ENCODE measurements around the gene RRP12.
"Not testable (repeated sequence)": the region's sequence is repeated elsewhere in the genome, so short reads cannot be mapped to it uniquely, and the experiment has no call there.

The RRP12 gene

GRCh38 chr10:97407211-97407951, 6.2 kb upstream of the RRP12 start:
- DNase-seq (ENCODE audit: low read depth): peak; percentile 82
- no peak overlapping the region for H3K4me3 ChIP-seq (ENCODE audit: control insufficient read depth, low read depth, low read length)
- TF ChIP-seq, protein P1, sequence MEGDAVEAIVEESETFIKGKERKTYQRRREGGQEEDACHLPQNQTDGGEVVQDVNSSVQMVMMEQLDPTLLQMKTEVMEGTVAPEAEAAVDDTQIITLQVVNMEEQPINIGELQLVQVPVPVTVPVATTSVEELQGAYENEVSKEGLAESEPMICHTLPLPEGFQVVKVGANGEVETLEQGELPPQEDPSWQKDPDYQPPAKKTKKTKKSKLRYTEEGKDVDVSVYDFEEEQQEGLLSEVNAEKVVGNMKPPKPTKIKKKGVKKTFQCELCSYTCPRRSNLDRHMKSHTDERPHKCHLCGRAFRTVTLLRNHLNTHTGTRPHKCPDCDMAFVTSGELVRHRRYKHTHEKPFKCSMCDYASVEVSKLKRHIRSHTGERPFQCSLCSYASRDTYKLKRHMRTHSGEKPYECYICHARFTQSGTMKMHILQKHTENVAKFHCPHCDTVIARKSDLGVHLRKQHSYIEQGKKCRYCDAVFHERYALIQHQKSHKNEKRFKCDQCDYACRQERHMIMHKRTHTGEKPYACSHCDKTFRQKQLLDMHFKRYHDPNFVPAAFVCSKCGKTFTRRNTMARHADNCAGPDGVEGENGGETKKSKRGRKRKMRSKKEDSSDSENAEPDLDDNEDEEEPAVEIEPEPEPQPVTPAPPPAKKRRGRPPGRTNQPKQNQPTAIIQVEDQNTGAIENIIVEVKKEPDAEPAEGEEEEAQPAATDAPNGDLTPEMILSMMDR (conservative IDR thresholded peaks at IDR 0.05; ENCODE audit: control insufficient read depth, insufficient read depth, low read depth, low read length): peak; percentile 67

DNA sequence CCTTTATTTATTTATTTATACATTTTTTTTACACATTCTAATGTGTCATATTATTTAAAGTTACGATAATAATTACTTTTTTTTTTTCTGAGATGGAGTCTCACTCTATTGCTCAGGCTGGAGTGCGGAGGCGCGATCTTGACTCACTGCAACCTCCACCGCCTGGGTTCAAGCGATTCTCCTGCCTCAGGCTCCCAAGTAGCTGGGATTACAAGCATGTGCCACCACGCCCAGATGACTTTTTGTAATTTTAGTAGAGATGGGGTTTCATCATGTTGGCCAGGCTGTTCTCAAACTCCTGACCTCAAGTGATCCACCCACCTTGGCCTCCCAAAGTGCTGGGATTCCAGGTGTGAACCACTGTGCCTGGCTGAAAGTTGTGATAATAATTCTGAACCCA, 5.3 kb upstream of the RRP12 start:
- not testable (repeated sequence) for H3K4me3 ChIP-seq (ENCODE audit: control insufficient read depth, low read depth, low read length); DNase-seq (ENCODE audit: low read depth)

GRCh38 chr10:97406064-97406463, 4.9 kb upstream of the RRP12 start:
- no peak overlapping the region for H3K4me3 ChIP-seq (ENCODE audit: control insufficient read depth, low read depth, low read length)
- DNase-seq (ENCODE audit: low read depth): no peak
- TF ChIP-seq, protein P1 (conservative IDR thresholded peaks at IDR 0.05; ENCODE audit: control insufficient read depth, insufficient read depth, low read depth, low read length): no peak

DNA sequence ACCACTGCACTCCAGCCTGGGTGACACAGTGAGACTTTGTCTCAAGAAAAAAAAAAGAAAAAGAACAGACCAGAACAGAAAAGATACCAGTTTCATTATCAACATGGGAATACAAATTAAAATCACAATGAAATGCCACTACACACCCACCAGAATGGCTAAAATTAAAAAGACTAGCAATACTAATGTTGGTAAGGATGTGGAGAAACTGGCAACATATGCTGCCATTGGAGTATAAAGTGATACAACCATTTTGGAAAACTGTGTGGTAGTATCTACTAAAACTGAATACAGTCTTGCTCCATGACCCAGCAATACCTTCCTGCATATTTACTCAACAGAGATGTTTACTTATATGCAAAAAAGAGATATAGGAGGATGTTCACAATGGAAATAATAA, 2.9 kb upstream of the RRP12 start:
- TF ChIP-seq, protein P1 (conservative IDR thresholded peaks at IDR 0.05; ENCODE audit: control insufficient read depth, insufficient read depth, low read depth, low read length): no peak
- H3K4me3 ChIP-seq (ENCODE audit: control insufficient read depth, low read depth, low read length): no peak overlapping the region
- no peak for DNase-seq (ENCODE audit: low read depth)

GRCh38 chr10:97401455-97401919, 347 bp upstream of the RRP12 start:
- no peak for DNase-seq (ENCODE audit: low read depth)
- H3K4me3 ChIP-seq (ENCODE audit: control insufficient read depth, low read depth, low read length): peak overlapping the region; percentile 93
- TF ChIP-seq, protein P1 (conservative IDR thresholded peaks at IDR 0.05; ENCODE audit: control insufficient read depth, insufficient read depth, low read depth, low read length): no peak

- TF ChIP-seq, protein P1 (conservative IDR thresholded peaks at IDR 0.05; ENCODE audit: control insufficient read depth, insufficient read depth, low read depth, low read length): no peak
- H3K4me3 ChIP-seq (ENCODE audit: control insufficient read depth, low read depth, low read length): peak overlapping the region; percentile 93
- peak; percentile 82 for DNase-seq (ENCODE audit: low read depth)
These were observed 1.1 kb downstream of the RRP12 start for GRCh38 chr10:97399843-97400545.

- no peak for DNase-seq (ENCODE audit: low read depth)
- TF ChIP-seq, protein P1 (conservative IDR thresholded peaks at IDR 0.05; ENCODE audit: control insufficient read depth, insufficient read depth, low read depth, low read length): no peak
- H3K4me3 ChIP-seq (ENCODE audit: control insufficient read depth, low read depth, low read length): no peak overlapping the region
These were observed 5.1 kb downstream of the RRP12 start for GRCh38 chr10:97396056-97396455.

Data from fibroblast of mammary gland (primary cell).